B cell (primary cell): ENCODE results near the gene CD68. TPM values are rescaled to one million over a fixed set of nuclear protein-coding genes. Genes with fewer than 3 reads are reported as not detected.

Experiments
- ATAC-seq: fragments of 200-7000 bp; cut with Tn5 transposase; one replicate; pipeline ENCODE4 v1.10.0; 2021; ENCODE audit warnings: low read depth, mild to moderate bottlenecking, moderate number of reproducible peaks, moderate library complexity
- CTCF ChIA-PET: fragments of 350-600 bp; sonication (Branson Sonifier 250); formaldehyde crosslinking; loops from one replicate; lab custom pipeline; 2021; ENCODE audit warnings: antibody characterized with exemption, inconsistent platforms; lab: Charles Lee
- POLR2A ChIA-PET: fragments of 350-600 bp; sonication (Branson Sonifier 250); formaldehyde crosslinking; loops from one replicate; lab custom pipeline; 2021; ENCODE audit warnings: antibody characterized with exemption; lab: Charles Lee
- DNase-seq: peaks from one replicate; pipeline ENCODE4 v3.0.0; 2013
- H2AFZ ChIP-seq: 2 replicates; pipeline ENCODE4 v1.6.1; 2012; ENCODE audit warnings: mild to moderate bottlenecking, low read depth, low read length; ENCODE audit not compliant: insufficient read depth, poor library complexity, severe bottlenecking
- H3K27ac ChIP-seq, 2 donors: 1 replicate in 1 of 2; 2 replicates in 1 of 2; pipeline ENCODE4 v1.5.1; 2012 to 2013; ENCODE audit warnings: low read length in 2 of 2, mild to moderate bottlenecking in 2 of 2, moderate library complexity in 1 of 2
- H3K27me3 ChIP-seq, 4 experiments: fragments of 200-600 bp in 1 of 4; sonication (generic) in 1 of 4; replicated peaks in 1 of 4; 1 replicate in 2 of 4; 2 replicates in 2 of 4; pipeline versions ENCODE4 v1.6.1 to v1.7.0; 2013 to 2016; ENCODE audit warnings: low read length in 3 of 4, mild to moderate bottlenecking in 2 of 4, mixed read lengths in 1 of 4, moderate library complexity in 1 of 4; ENCODE audit not compliant: insufficient read depth in 4 of 4, control insufficient read depth in 3 of 4; ENCODE audit errors: control extremely low read depth in 1 of 4
- H3K36me3 ChIP-seq, 2 experiments: replicated peaks in 1 of 2; 1 replicate in 1 of 2; 2 replicates in 1 of 2; pipeline versions ENCODE4 v1.6.1 to v1.7.1; 2013; ENCODE audit warnings: low read length in 1 of 2; ENCODE audit not compliant: insufficient read depth in 2 of 2, control insufficient read depth in 1 of 2; ENCODE audit errors: control extremely low read depth in 1 of 2, extremely low read depth in 1 of 2
- H3K4me1 ChIP-seq, 2 donors: fragments of 200-600 bp in 1 of 2; sonication (generic) in 1 of 2; 1 replicate in 1 of 2; 2 replicates in 1 of 2; pipeline versions ENCODE4 v1.5.1 to v1.6.1; 2013 to 2017; ENCODE audit warnings: low read length in 2 of 2; ENCODE audit not compliant: control insufficient read depth in 2 of 2, insufficient read depth in 2 of 2
- H3K4me2 ChIP-seq: replicated peaks from 2 replicates; pipeline ENCODE3; 2012; ENCODE audit warnings: mild to moderate bottlenecking, low read depth, low read length; ENCODE audit not compliant: poor library complexity, severe bottlenecking
- H3K4me3 ChIP-seq, 5 experiments: fragments of 200-600 bp in 1 of 5; sonication (generic) in 1 of 5; 1 replicate in 3 of 5; 2 replicates in 2 of 5; pipeline versions ENCODE4 v1.5.1 to v1.7.0; 2011 to 2016; ENCODE audit warnings: low read length in 4 of 5, mild to moderate bottlenecking in 4 of 5, low read depth in 2 of 5, control low read depth in 1 of 5, moderate library complexity in 1 of 5; ENCODE audit not compliant: insufficient read depth in 1 of 5; ENCODE audit errors: control extremely low read depth in 1 of 5, extremely low read depth in 1 of 5
- H3K79me2 ChIP-seq: fragments of 200-600 bp; sonication (generic); one replicate; pipeline ENCODE4 v1.6.0; 2016; ENCODE audit warnings: low read length; ENCODE audit not compliant: control insufficient read depth, insufficient read depth
- H3K9ac ChIP-seq: fragments of 200-600 bp; sonication (generic); 2 replicates; pipeline ENCODE4 v1.6.1; 2017; ENCODE audit warnings: mild to moderate bottlenecking, low read length, moderate library complexity
- H3K9me3 ChIP-seq, 3 donors: one replicate each; pipeline versions ENCODE4 v1.6.1 to v1.7.1; 2013; ENCODE audit warnings: low read length in 2 of 3; ENCODE audit not compliant: control insufficient read depth in 2 of 3, insufficient read depth in 1 of 3; ENCODE audit errors: control extremely low read depth in 1 of 3
- H4K20me1 ChIP-seq: 2 replicates; pipeline ENCODE4 v1.6.0; 2012; ENCODE audit warnings: mild to moderate bottlenecking, low read length; ENCODE audit not compliant: insufficient read depth, control insufficient read depth, poor library complexity, severe bottlenecking
- H3K27ac Mint-ChIP-seq: one replicate; pipeline ENCODE4 v1.8.0; 2021; ENCODE audit warnings: mixed read lengths
- H3K27me3 Mint-ChIP-seq: one replicate; pipeline ENCODE4 v1.8.0; 2021; ENCODE audit warnings: mixed read lengths
- H3K4me1 Mint-ChIP-seq: one replicate; pipeline ENCODE4 v1.8.0; 2021; ENCODE audit warnings: mixed read lengths
- H3K4me3 Mint-ChIP-seq: one replicate; pipeline ENCODE4 v1.8.0; 2021; ENCODE audit warnings: mixed read lengths
- H3K9me3 Mint-ChIP-seq: one replicate; pipeline ENCODE4 v1.8.0; 2022; ENCODE audit warnings: mixed read lengths; ENCODE audit not compliant: insufficient read depth
- EZH2 ChIP-seq: IDR thresholded peaks from 2 replicates; pipeline ENCODE4 v1.6.1; 2012; ENCODE audit warnings: borderline replicate concordance, low read depth, mild to moderate bottlenecking, moderate library complexity, low read length; ENCODE audit not compliant: insufficient read depth, poor library complexity, severe bottlenecking
- WGBS: methylation state at CpG from one replicate; pipeline ENCODE4 v1.1.5; 2013; ENCODE audit warnings: missing lambda C conversion rate; ENCODE audit not compliant: insufficient coverage; 5-methylcytosine and 5-hydroxymethylcytosine counted together
- intact Hi-C: fragments of 100-400 bp; cut with micrococcal nuclease; formaldehyde crosslinking; loops from one replicate; pipeline ENCODE4 v1.10.0; 2022
- polyA plus RNA-seq: library from polyadenylated mRNA; depleted of rRNA; stranded (reverse); fragments of >200 nt; gene quantifications from 2 replicates; pipeline ENCODE4 v1.2.3, GENCODE V29; 2012
- total RNA-seq, 2 donors: library from RNA; stranded (reverse); fragments of 120-200 nt in 1 of 2; gene quantifications; 1 replicate in 1 of 2; 2 replicates in 1 of 2; pipeline versions ENCODE4 v1.2.3 to v1.2.4, GENCODE V29; 2013 to 2022
- TF ChIP-seq, protein P1 (sequence below): fragments of 200-600 bp; IDR thresholded peaks from one replicate; pipeline ENCODE4 v1.8.0; 2022; ENCODE audit warnings: antibody characterized with exemption, mild to moderate bottlenecking

CD68 gene
- total and polyA plus RNA-seq, 2 donors (not counting 1 experiment from before 2014, with no cell fraction given) = 3.9 to 12.9 TPM

DNA sequence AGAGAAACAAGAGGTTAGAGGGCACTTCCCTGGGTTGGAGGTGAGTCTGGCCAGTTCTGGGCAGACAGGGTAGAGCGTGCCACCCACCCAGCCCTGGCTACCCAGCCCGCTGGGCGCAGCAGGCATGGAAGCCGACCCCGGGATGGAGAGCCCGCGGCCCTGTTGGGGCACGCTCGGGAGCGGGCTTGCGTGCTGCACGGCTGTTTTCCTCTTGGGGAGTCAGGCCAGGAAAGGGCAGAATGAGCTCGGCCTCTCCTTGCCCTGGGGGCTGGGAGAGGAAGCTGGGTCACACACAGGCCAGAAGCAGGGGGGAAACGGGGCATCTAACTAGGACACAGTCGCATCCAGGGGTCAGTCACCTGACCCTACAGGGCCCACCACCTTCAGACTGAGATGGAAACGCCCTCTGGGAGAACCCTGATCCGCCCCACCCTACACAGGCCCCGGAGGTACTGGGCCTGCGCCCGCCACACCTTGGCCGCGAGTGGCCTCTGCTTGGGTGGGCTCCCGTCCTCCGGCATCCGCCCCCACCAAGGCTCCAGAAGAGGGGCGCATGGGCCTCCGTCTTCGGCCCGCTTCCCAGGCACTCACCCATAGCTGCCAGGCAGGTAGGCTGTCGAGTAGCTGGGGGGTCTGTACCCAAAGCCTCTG, 9.2 kb downstream of the CD68 start:
- Histone ChIP-seq H3K79me2 (peaks cover 20% of the 10 kb centered on the region), H4K20me1 (no peaks in the 10 kb centered on the region), H3K4me1 (peaks cover 9 to 24% of the 10 kb centered on the region in 2 donors), H3K27ac (no peak overlapping the region), H3K4me3 (no peak overlapping the region), H3K9ac (no peak overlapping the region), H2AFZ (no peak overlapping the region), H3K4me2 (peak overlapping the region; percentile 43), H3K27me3 (no peaks in the 10 kb centered on the region), H3K36me3 (peaks cover 0 to 43% of the 10 kb centered on the region in 2 experiments), H3K9me3 (no peaks in the 10 kb centered on the region)
- no peak for ATAC-seq
- H3K4me3 Mint-ChIP-seq = no peak overlapping the region
- no peaks in the 10 kb centered on the region for H3K9me3 Mint-ChIP-seq
- H3K27me3 Mint-ChIP-seq = no peaks in the 10 kb centered on the region
- intact Hi-C loops = loop anchor here (1.0 to 10.0 kb wide), 4 partner anchors 74 to 544 kb away; partner anchors contain the start of gene SLC16A11
- ChIA-PET CTCF (interaction anchor here (0.6 to 7.9 kb wide), 36 partner anchors 9 to 543 kb away, joined by 3 to 111 read pairs (median 5); partner anchors contain the start of genes ACAP1, CD68, FXR2 and KCTD11), POLR2A (interaction anchor here (0.6 to 1.2 kb wide), 3 partner anchors 15 to 97 kb away, joined by 3 to 4 read pairs (median 4); no protein-coding TSS in a partner anchor)
- peak; percentile 31 for DNase-seq
- peaks cover 17% of the 10 kb centered on the region for H3K4me1 Mint-ChIP-seq
- 96% methylated on average over 29 of the region's 30 CpGs for WGBS
- no peak overlapping the region for H3K27ac Mint-ChIP-seq
- no peak for TF ChIP-seq EZH2
- TF ChIP-seq, protein P1, sequence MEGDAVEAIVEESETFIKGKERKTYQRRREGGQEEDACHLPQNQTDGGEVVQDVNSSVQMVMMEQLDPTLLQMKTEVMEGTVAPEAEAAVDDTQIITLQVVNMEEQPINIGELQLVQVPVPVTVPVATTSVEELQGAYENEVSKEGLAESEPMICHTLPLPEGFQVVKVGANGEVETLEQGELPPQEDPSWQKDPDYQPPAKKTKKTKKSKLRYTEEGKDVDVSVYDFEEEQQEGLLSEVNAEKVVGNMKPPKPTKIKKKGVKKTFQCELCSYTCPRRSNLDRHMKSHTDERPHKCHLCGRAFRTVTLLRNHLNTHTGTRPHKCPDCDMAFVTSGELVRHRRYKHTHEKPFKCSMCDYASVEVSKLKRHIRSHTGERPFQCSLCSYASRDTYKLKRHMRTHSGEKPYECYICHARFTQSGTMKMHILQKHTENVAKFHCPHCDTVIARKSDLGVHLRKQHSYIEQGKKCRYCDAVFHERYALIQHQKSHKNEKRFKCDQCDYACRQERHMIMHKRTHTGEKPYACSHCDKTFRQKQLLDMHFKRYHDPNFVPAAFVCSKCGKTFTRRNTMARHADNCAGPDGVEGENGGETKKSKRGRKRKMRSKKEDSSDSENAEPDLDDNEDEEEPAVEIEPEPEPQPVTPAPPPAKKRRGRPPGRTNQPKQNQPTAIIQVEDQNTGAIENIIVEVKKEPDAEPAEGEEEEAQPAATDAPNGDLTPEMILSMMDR = no peak
